HG03469 (cell line): ENCODE results near the gene P2RX7.

Experiments
- ATAC-seq: cut with Tn5 transposase; IDR thresholded peaks from one replicate; pipeline ENCODE4 v1.9.1; 2021; ENCODE audit warnings: mild to moderate bottlenecking, moderate library complexity, moderate number of reproducible peaks; ENCODE audit not compliant: unreplicated experiment

The P2RX7 gene

GRCh38 chr12:121110211-121110940 is 22.3 kb upstream of the P2RX7 start:
- no peak for ATAC-seq

GRCh38 chr12:121111684-121112083 is 21.0 kb upstream of the P2RX7 start:
- no peak for ATAC-seq

GRCh38 chr12:121112496-121112895 is 20.2 kb upstream of the P2RX7 start:
- ATAC-seq: no peak

- ATAC-seq: no peak
Observed at GRCh38 chr12:121113057-121113456, 19.6 kb upstream of the P2RX7 start.

GRCh38 chr12:121114019-121114639 is 18.5 kb upstream of the P2RX7 start:
- ATAC-seq: no peak

GRCh38 chr12:121114806-121115205 is 17.9 kb upstream of the P2RX7 start:
- no peak for ATAC-seq

GRCh38 chr12:121115530-121115929 is 17.1 kb upstream of the P2RX7 start:
- no peak for ATAC-seq

GRCh38 chr12:121116318-121117225 is 16.1 kb upstream of the P2RX7 start:
- ATAC-seq: no peak

- ATAC-seq: no peak
Observed at GRCh38 chr12:121117226-121117777, 15.4 kb upstream of the P2RX7 start.

GRCh38 chr12:121120323-121120722 is 12.4 kb upstream of the P2RX7 start:
- ATAC-seq: no peak

- ATAC-seq: no peak
Observed at GRCh38 chr12:121120989-121121755, 11.5 kb upstream of the P2RX7 start.

GRCh38 chr12:121121805-121122204 is 10.9 kb upstream of the P2RX7 start:
- no peak for ATAC-seq

- ATAC-seq: no peak
Observed at GRCh38 chr12:121123488-121123887, 9.2 kb upstream of the P2RX7 start.

GRCh38 chr12:121124402-121125109 is 8.1 kb upstream of the P2RX7 start:
- no peak for ATAC-seq

- ATAC-seq: no peak
Observed at GRCh38 chr12:121127501-121127900, 5.2 kb upstream of the P2RX7 start.

GRCh38 chr12:121128908-121129810 is 3.5 kb upstream of the P2RX7 start:
- peak; percentile 73 for ATAC-seq

GRCh38 chr12:121129811-121130147 is 2.9 kb upstream of the P2RX7 start:
- ATAC-seq: no peak

GRCh38 chr12:121130866-121131373 is 1.8 kb upstream of the P2RX7 start:
- no peak for ATAC-seq

GRCh38 chr12:121131941-121132341 is 735 bp upstream of the P2RX7 start:
- no peak for ATAC-seq
